HCT116 (cell line): ENCODE measurements around the gene SUGP2. TPM values are rescaled to one million over a fixed set of nuclear protein-coding genes. Genes with fewer than 3 reads are reported as not detected.

ENCODE experiments used
- ATAC-seq: fragments of 200-7000 bp; cut with Tn5 transposase; 2 replicates; pipeline ENCODE4 v1.9.1; 2020; ENCODE audit warnings: mild to moderate bottlenecking, moderate library complexity
- BruUV-seq: library from RNA; stranded (reverse); fragments of 400-500 nt; replicated peaks from 2 replicates; lab custom pipeline; 2021; lab: Mats Ljungman, UMichigan
- CTCF ChIA-PET: fragments of 300-600 bp; sonication (Branson Sonifier 250); formaldehyde crosslinking; loops from one replicate; lab custom pipeline; 2021; ENCODE audit warnings: antibody characterized with exemption; lab: Charles Lee
- POLR2A ChIA-PET: fragments of 300-600, 350-600 bp; sonication (Branson Sonifier 250); formaldehyde crosslinking; loops from one replicate; lab custom pipeline; 2021; ENCODE audit warnings: antibody characterized with exemption; lab: Charles Lee
- RAD21 ChIA-PET, 2 experiments: fragments of 300-600 bp; sonication (Branson Sonifier 250); formaldehyde crosslinking; loops; one replicate each; lab custom pipeline; 2023; ENCODE audit warnings: low total read pairs in 2 of 2; ENCODE audit not compliant: uncharacterized antibody in 2 of 2, unreplicated experiment in 2 of 2, low non-redundant PET in 1 of 2; lab: Charles Lee
- DNase-seq: peaks from one replicate; pipeline ENCODE4 v3.0.0-alpha.2; 2010; ENCODE audit warnings: low read depth, low spot score
- H2AFZ ChIP-seq: fragments of 200-600 bp; shearing (Covaris generic), sonication (generic); 2 replicates; pipeline ENCODE4 v1.6.1; 2017; ENCODE audit warnings: low read depth, mixed run types, mixed read lengths, antibody characterized with exemption, low read length; ENCODE audit not compliant: poor library complexity, severe bottlenecking
- H3K27ac ChIP-seq: 2 replicates; pipeline ENCODE4 v1.5.1; 2012; ENCODE audit warnings: low read depth, low read length
- H3K27me3 ChIP-seq: fragments of 200-600 bp; sonication (generic); 2 replicates; pipeline ENCODE4 v1.6.1; 2016; ENCODE audit warnings: mixed run types, low read length, mixed read lengths; ENCODE audit not compliant: insufficient read depth
- H3K36me3 ChIP-seq, 2 experiments: fragments of 200-500 bp in 1 of 2; fragments of 200-600 bp in 1 of 2; sonication (Bioruptor generic) in 1 of 2; sonication (generic) in 1 of 2; 2 replicates each; pipeline versions ENCODE4 v1.5.1 to v1.6.1; 2014 to 2016; ENCODE audit warnings: low read length in 2 of 2, inconsistent platforms in 1 of 2, mixed read lengths in 1 of 2, mixed run types in 1 of 2; ENCODE audit not compliant: insufficient read depth in 2 of 2, control insufficient read depth in 1 of 2
- H3K4me1 ChIP-seq, 2 experiments: fragments of 200-600 bp in 1 of 2; sonication (generic) in 1 of 2; 2 replicates each; pipeline versions ENCODE4 v1.5.1 to v1.6.1; 2012 to 2017; ENCODE audit warnings: low read length in 2 of 2, inconsistent platforms in 1 of 2, mild to moderate bottlenecking in 1 of 2, mixed read lengths in 1 of 2, mixed run types in 1 of 2, moderate library complexity in 1 of 2; ENCODE audit not compliant: insufficient read depth in 2 of 2, control insufficient read depth in 1 of 2
- H3K4me2 ChIP-seq: fragments of 200-600 bp; sonication (generic); 2 replicates; pipeline ENCODE4 v1.6.1; 2017; ENCODE audit warnings: mixed run types, low read length, mixed read lengths
- H3K4me3 ChIP-seq, 2 experiments: fragments of 200-600 bp in 1 of 2; sonication (generic) in 1 of 2; replicated peaks in 1 of 2; 2 replicates each; pipeline ENCODE4 v1.5.1; 2011 to 2016; ENCODE audit warnings: low read length in 2 of 2, control low read depth in 1 of 2, low read depth in 1 of 2, mild to moderate bottlenecking in 1 of 2, mixed read lengths in 1 of 2, mixed run types in 1 of 2
- H3K79me2 ChIP-seq: fragments of 200-600 bp; sonication (generic); 2 replicates; pipeline ENCODE4 v1.6.1; 2017; ENCODE audit warnings: mild to moderate bottlenecking, mixed run types, low read length, moderate library complexity, mixed read lengths; ENCODE audit not compliant: insufficient read depth
- H3K9ac ChIP-seq: fragments of 200-600 bp; sonication (generic); 2 replicates; pipeline ENCODE4 v1.6.1; 2016; ENCODE audit warnings: low read length, mixed read lengths
- H3K9me2 ChIP-seq: fragments of 200-600 bp; sonication (generic), shearing (Covaris generic); 2 replicates; pipeline ENCODE4 v1.6.1; 2017; ENCODE audit warnings: mixed run types, mild to moderate bottlenecking, moderate library complexity; ENCODE audit not compliant: insufficient read depth
- H3K9me3 ChIP-seq, 2 experiments: fragments of 200-500 bp in 1 of 2; fragments of 200-600 bp in 1 of 2; sonication (Bioruptor generic) in 1 of 2; sonication (generic) in 1 of 2; 2 replicates each; pipeline ENCODE4 v1.6.1; 2014 to 2017; ENCODE audit warnings: low read length in 2 of 2, mixed read lengths in 2 of 2, inconsistent platforms in 1 of 2, low read depth in 1 of 2, mild to moderate bottlenecking in 1 of 2, mixed run types in 1 of 2, moderate library complexity in 1 of 2; ENCODE audit not compliant: control insufficient read depth in 1 of 2, insufficient read depth in 1 of 2
- H4K20me1 ChIP-seq: fragments of 200-600 bp; sonication (generic), shearing (Covaris generic); 2 replicates; pipeline ENCODE4 v1.6.1; 2017; ENCODE audit warnings: mixed run types, mild to moderate bottlenecking, moderate library complexity; ENCODE audit not compliant: insufficient read depth
- CEBPB ChIP-seq: IDR thresholded peaks from 2 replicates; pipeline ENCODE4 v1.6.1; 2012; ENCODE audit warnings: low read depth
- CTCF ChIP-seq, 3 experiments: fragments of 200-600 bp in 1 of 3; sonication (generic) in 1 of 3; IDR thresholded peaks in 2 of 3; conservative IDR thresholded peaks in 1 of 3; 2 replicates each; pipeline ENCODE4 v1.5.1; 2012 to 2017; ENCODE audit warnings: low read depth in 2 of 3, low read length in 2 of 3, antibody characterized with exemption in 1 of 3, borderline replicate concordance in 1 of 3, control low read depth in 1 of 3, mild to moderate bottlenecking in 1 of 3, mixed read lengths in 1 of 3, mixed run types in 1 of 3, moderate library complexity in 1 of 3; ENCODE audit not compliant: insufficient read depth in 1 of 3
- EGR1 ChIP-seq: IDR thresholded peaks from 2 replicates; pipeline ENCODE4 v1.6.1; 2012; ENCODE audit warnings: low read depth
- ELF1 ChIP-seq: IDR thresholded peaks from 2 replicates; pipeline ENCODE4 v1.6.1; 2012; ENCODE audit warnings: low read depth, borderline replicate concordance
- EZH2phosphoT487 ChIP-seq: fragments of 200-600 bp; IDR thresholded peaks from 2 replicates; pipeline ENCODE4 v1.6.1; 2018; ENCODE audit warnings: antibody characterized with exemption, borderline replicate concordance
- FOSL1 ChIP-seq: IDR thresholded peaks from 2 replicates; pipeline ENCODE4 v1.6.1; 2012; ENCODE audit warnings: low read depth
- POLR2A ChIP-seq: IDR thresholded peaks from 2 replicates; pipeline ENCODE4 v1.7.0; 2011; ENCODE audit warnings: borderline replicate concordance; ENCODE audit not compliant: insufficient read depth, insufficient read length; ENCODE audit errors: extremely low read depth
- POLR2AphosphoS5 ChIP-seq: IDR thresholded peaks from 2 replicates; pipeline ENCODE4 v1.6.1; 2011; ENCODE audit warnings: mild to moderate bottlenecking, low read depth, low read length, moderate library complexity
- REST ChIP-seq: IDR thresholded peaks from 2 replicates; pipeline ENCODE4 v1.6.1; 2012; ENCODE audit warnings: low read depth
- SP1 ChIP-seq: IDR thresholded peaks from 2 replicates; pipeline ENCODE4 v1.6.1; 2012; ENCODE audit warnings: low read depth
- ZBTB33 ChIP-seq: IDR thresholded peaks from 2 replicates; pipeline ENCODE4 v1.6.1; 2011; ENCODE audit warnings: mild to moderate bottlenecking, low read length, moderate library complexity; ENCODE audit not compliant: insufficient replicate concordance; ENCODE audit errors: extremely low read depth
- ZNF274 ChIP-seq: fragments of 200-500 bp; sonication (Bioruptor generic); IDR thresholded peaks from 2 replicates; pipeline ENCODE4 v1.6.1; 2014; ENCODE audit warnings: mild to moderate bottlenecking, low read depth, low read length, inconsistent platforms
- intact Hi-C: fragments of 100-400 bp; cut with micrococcal nuclease; formaldehyde crosslinking; loops from 2 replicates; pipeline ENCODE4 v1.10.0; 2022
- total RNA-seq: library from RNA; stranded (reverse); gene quantifications from one replicate; pipeline ENCODE4 v1.2.1, GENCODE V29; 2021; ENCODE audit not compliant: unreplicated experiment
- TF ChIP-seq, protein P1 (sequence below): IDR thresholded peaks from 2 replicates; pipeline ENCODE4 v1.6.1; 2012

The SUGP2 gene
- total RNA-seq, 1 experiment from 2014 or later = 82.4 TPM

DNA sequence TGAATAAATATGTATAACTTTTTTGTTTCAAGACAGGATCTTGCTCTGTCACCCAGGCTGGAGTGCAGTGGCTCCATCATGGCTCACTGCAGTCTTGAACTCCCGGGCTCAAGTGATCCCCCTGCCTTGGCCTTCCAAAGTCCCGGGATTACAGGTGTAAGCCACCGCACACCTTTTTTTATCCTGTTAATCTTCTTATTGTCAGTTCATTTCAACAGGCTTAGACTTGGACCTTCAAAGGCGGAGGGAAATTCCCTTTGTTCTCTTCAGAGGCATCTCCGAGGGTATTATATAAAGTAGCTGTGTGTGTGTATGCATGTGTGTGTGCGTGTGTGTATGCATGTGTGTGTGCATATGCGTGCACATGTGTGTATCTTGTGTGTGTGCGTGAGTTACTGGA lies 35.0 kb downstream of the SUGP2 start:
- Histone ChIP-seq H3K27ac (no peak overlapping the region), H3K27me3 (no peaks in the 10 kb centered on the region), H3K4me1 (no peaks in the 10 kb centered on the region; a peak in 1 of 4 replicates), H2AFZ (no peak overlapping the region), H3K4me2 (no peak overlapping the region), H3K79me2 (peaks cover 4% of the 10 kb centered on the region; the same call in 1 of the 2 replicates), H3K36me3 (peaks cover 35 to 42% of the 10 kb centered on the region in 2 experiments), H3K4me3 (no peak overlapping the region), H3K9me2 (no peaks in the 10 kb centered on the region), H3K9me3 (no peaks in the 10 kb centered on the region), H3K9ac (no peak overlapping the region), H4K20me1 (no peaks in the 10 kb centered on the region)
- no peak for ATAC-seq
- no peak for DNase-seq
- ChIA-PET POLR2A (no interaction called here), CTCF (no interaction called here), RAD21 (no interaction called here)
- intact Hi-C loops = no loop called here
- TF ChIP-seq ELF1 = no peak
- TF ChIP-seq REST = no peak
- TF ChIP-seq SP1 = no peak
- no peak for TF ChIP-seq POLR2A
- TF ChIP-seq ZBTB33 = no peak
- TF ChIP-seq POLR2AphosphoS5 = no peak
- no peak for TF ChIP-seq FOSL1
- no peak for TF ChIP-seq EZH2phosphoT487
- TF ChIP-seq CTCF (IDR thresholded peaks at IDR 0.05 in 2 of 3, conservative IDR thresholded peaks at IDR 0.05 in 1 of 3; ENCODE audit: borderline replicate concordance in 1 of 3, insufficient read depth in 1 of 3, low read depth in 2 of 3, low read length in 2 of 3) = no peak
- no peak for TF ChIP-seq ZNF274
- no peak for TF ChIP-seq CEBPB
- TF ChIP-seq, protein P1, sequence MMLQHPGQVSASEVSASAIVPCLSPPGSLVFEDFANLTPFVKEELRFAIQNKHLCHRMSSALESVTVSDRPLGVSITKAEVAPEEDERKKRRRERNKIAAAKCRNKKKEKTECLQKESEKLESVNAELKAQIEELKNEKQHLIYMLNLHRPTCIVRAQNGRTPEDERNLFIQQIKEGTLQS = no peak
- no peak for TF ChIP-seq EGR1
- BruUV-seq = no TSS peak
